Measurements from ENCODE around the gene DZIP1. TPM values are rescaled to one million over a fixed set of nuclear protein-coding genes. Genes with fewer than 3 reads are reported as not detected.
"Not testable (repeated sequence)": the region's sequence is repeated elsewhere in the genome, so short reads cannot be mapped to it uniquely, and the experiment has no call there.

DZIP1 gene
- total RNA-seq, 1 donor from 2014 or later, result 30.0 TPM

- no peaks in the 10 kb centered on the region for H3K4me1 ChIP-seq
- intact Hi-C loops (cut with DNase I), result loop anchor here (10.0 kb wide), 1 partner anchor 1638 kb away; no protein-coding TSS in a partner anchor
- DNase-seq (ENCODE audit: extremely low spot score in 2 of 2), result no peak
- no peak for TF ChIP-seq CTCF (IDR thresholded peaks at IDR 0.05)
- TF ChIP-seq POLR2A (IDR thresholded peaks at IDR 0.05), result no peak
- TF ChIP-seq POLR2AphosphoS5 (IDR thresholded peaks at IDR 0.05; ENCODE audit: insufficient read depth in 1 of 2, low read depth in 1 of 2), result no peak
- H3K9me3 ChIP-seq, result no peaks in the 10 kb centered on the region
- H3K27me3 ChIP-seq, result no peaks in the 10 kb centered on the region
- no peaks in the 10 kb centered on the region for H3K36me3 ChIP-seq
- no peak overlapping the region for H3K27ac ChIP-seq
- no peak overlapping the region for H3K4me3 ChIP-seq
Measured at GRCh38 chr13:95573221-95573620, 71.3 kb downstream of the DZIP1 start.

- Histone ChIP-seq H3K27ac (no peak overlapping the region), H3K27me3 (no peaks in the 10 kb centered on the region), H3K9me3 (no peaks in the 10 kb centered on the region), H3K36me3 (no peaks in the 10 kb centered on the region), H3K4me1 (no peaks in the 10 kb centered on the region), H3K4me3 (no peak overlapping the region)
- TF ChIP-seq CTCF (IDR thresholded peaks at IDR 0.05), result no peak
- no peak for TF ChIP-seq POLR2A (IDR thresholded peaks at IDR 0.05)
- TF ChIP-seq POLR2AphosphoS5 (IDR thresholded peaks at IDR 0.05; ENCODE audit: insufficient read depth in 1 of 2, low read depth in 1 of 2), result no peak
- intact Hi-C loops (cut with DNase I), result loop anchor here (10.0 kb wide), 1 partner anchor 1637 kb away; no protein-coding TSS in a partner anchor
- DNase-seq (ENCODE audit: extremely low spot score in 2 of 2), result no peak
Measured at GRCh38 chr13:95571941-95572340, 72.6 kb downstream of the DZIP1 start.

GRCh38 chr13:95570016-95570415, 74.5 kb downstream of the DZIP1 start:
- no peak for TF ChIP-seq CTCF (IDR thresholded peaks at IDR 0.05)
- TF ChIP-seq POLR2AphosphoS5 (IDR thresholded peaks at IDR 0.05; ENCODE audit: insufficient read depth in 1 of 2, low read depth in 1 of 2), result no peak
- TF ChIP-seq POLR2A (IDR thresholded peaks at IDR 0.05), result no peak
- Histone ChIP-seq H3K27ac (no peak overlapping the region), H3K4me3 (no peak overlapping the region), H3K36me3 (no peaks in the 10 kb centered on the region), H3K9me3 (no peaks in the 10 kb centered on the region), H3K4me1 (no peaks in the 10 kb centered on the region), H3K27me3 (no peaks in the 10 kb centered on the region)
- no peak for DNase-seq (ENCODE audit: extremely low spot score in 2 of 2)
- intact Hi-C loops (cut with DNase I), result loop anchor here (10.0 kb wide), 1 partner anchor 1635 kb away; no protein-coding TSS in a partner anchor

GRCh38 chr13:95568131-95568530, 76.4 kb downstream of the DZIP1 start:
- Histone ChIP-seq H3K9me3 (no peaks in the 10 kb centered on the region), H3K4me3 (no peak overlapping the region), H3K27me3 (no peaks in the 10 kb centered on the region), H3K4me1 (no peaks in the 10 kb centered on the region), H3K36me3 (no peaks in the 10 kb centered on the region), H3K27ac (no peak overlapping the region)
- intact Hi-C loops (cut with DNase I), result no loop called here
- TF ChIP-seq POLR2A (IDR thresholded peaks at IDR 0.05) (no peak), POLR2AphosphoS5 (IDR thresholded peaks at IDR 0.05; ENCODE audit: insufficient read depth in 1 of 2, low read depth in 1 of 2) (no peak), CTCF (IDR thresholded peaks at IDR 0.05) (no peak)
- no peak for DNase-seq (ENCODE audit: extremely low spot score in 2 of 2)

GRCh38 chr13:95565758-95566157, 78.7 kb downstream of the DZIP1 start:
- DNase-seq (ENCODE audit: extremely low spot score in 2 of 2); H3K4me1 ChIP-seq; H3K36me3 ChIP-seq; H3K4me3 ChIP-seq; H3K27me3 ChIP-seq; H3K27ac ChIP-seq; H3K9me3 ChIP-seq; intact Hi-C loops (cut with DNase I): not testable (repeated sequence)
